Colonic mucosa (tissue), 4 donors: ENCODE measurements around the gene FAM72C. TPM values are rescaled to one million over a fixed set of nuclear protein-coding genes. Genes with fewer than 3 reads are reported as not detected.
"Not testable (repeated sequence)": the region's sequence is repeated elsewhere in the genome, so short reads cannot be mapped to it uniquely, and the experiment has no call there.

Source experiments
- DNase-seq: peaks from one replicate; pipeline ENCODE4 v3.0.0-alpha.2; 2020
- H3K27ac ChIP-seq: fragments of 200-600 bp; one replicate; pipeline ENCODE4 v1.8.0; 2021
- H3K27me3 ChIP-seq: fragments of 200-600 bp; one replicate; pipeline ENCODE4 v1.8.0; 2021
- H3K36me3 ChIP-seq: fragments of 200-600 bp; one replicate; pipeline ENCODE4 v1.8.0; 2021
- H3K4me1 ChIP-seq: fragments of 200-600 bp; one replicate; pipeline ENCODE4 v1.8.0; 2021; ENCODE audit warnings: mild to moderate bottlenecking
- H3K4me3 ChIP-seq: fragments of 200-600 bp; one replicate; pipeline ENCODE4 v1.8.0; 2021
- H3K9ac ChIP-seq, 2 donors: one replicate each; pipeline ENCODE4 v1.7.0; 2013; ENCODE audit warnings: control low read depth in 2 of 2, low read depth in 2 of 2, low read length in 2 of 2
- H3K9me3 ChIP-seq: fragments of 200-600 bp; one replicate; pipeline ENCODE4 v1.8.0; 2021
- intact Hi-C: fragments of 100-400 bp; cut with DNase I; formaldehyde crosslinking; loops from one replicate; pipeline ENCODE4 v1.14.1; 2022
- total RNA-seq, 2 donors: library from RNA; stranded (reverse); fragmentation: NEBNext Ultra II Directional in 1 of 2; extraction: Animal tissue kit (Norgen Biotek cat#: 25700) in 1 of 2; gene quantifications; one replicate each; pipeline ENCODE4 v1.2.1, GENCODE V29; 2021
- donor health status: healthy.
- donor health status: DM: no; HTN: no; CAD: no.
- donor health status: DM: no; HTN: no; CAD: no.

Gene FAM72C
- total RNA-seq = 1 to 10 TPM in 1 of 2 donors, under 1 TPM in 1; 0.37 to 2.8 TPM

- H3K9me3 ChIP-seq, H3K27ac ChIP-seq, DNase-seq, H3K4me1 ChIP-seq, H3K9ac ChIP-seq, H3K36me3 ChIP-seq, H3K27me3 ChIP-seq, intact Hi-C loops, H3K4me3 ChIP-seq: not testable (repeated sequence)
These were observed at the start of gene FAM72C for GRCh38 chr1:143971924-143972700. FAM72C (minus strand) TSS chr1:143971986; CDS start chr1:143971141, 845 bp downstream.

- H3K27me3 ChIP-seq, H3K9me3 ChIP-seq, H3K9ac ChIP-seq, H3K4me1 ChIP-seq, H3K4me3 ChIP-seq, H3K36me3 ChIP-seq, DNase-seq, intact Hi-C loops, H3K27ac ChIP-seq: not testable (repeated sequence)
These were observed 48.4 kb upstream of the FAM72C start for GRCh38 chr1:144020001-144020738.

- H3K36me3 ChIP-seq, H3K4me3 ChIP-seq, H3K9me3 ChIP-seq, H3K4me1 ChIP-seq, H3K9ac ChIP-seq, H3K27me3 ChIP-seq, DNase-seq, H3K27ac ChIP-seq, intact Hi-C loops: not testable (repeated sequence)
These were observed 47.3 kb upstream of the FAM72C start for GRCh38 chr1:144019101-144019500.

GRCh38 chr1:144015180-144015966, 43.6 kb upstream of the FAM72C start:
- H3K27me3 ChIP-seq, H3K9me3 ChIP-seq, H3K36me3 ChIP-seq, intact Hi-C loops, H3K4me3 ChIP-seq, H3K27ac ChIP-seq, H3K9ac ChIP-seq, H3K4me1 ChIP-seq, DNase-seq: not testable (repeated sequence)

- intact Hi-C loops, DNase-seq, H3K9me3 ChIP-seq: not testable (repeated sequence)
These were observed 42.7 kb upstream of the FAM72C start for GRCh38 chr1:144014528-144014927.

GRCh38 chr1:144014121-144014520, 42.3 kb upstream of the FAM72C start:
- H3K9me3 ChIP-seq, H3K27me3 ChIP-seq, intact Hi-C loops: not testable (repeated sequence)

More at GRCh38 chr1:144014528-144014927, 42.7 kb upstream of the FAM72C start:
- not testable (repeated sequence) for H3K36me3 ChIP-seq, H3K4me1 ChIP-seq, H3K9ac ChIP-seq, H3K4me3 ChIP-seq, H3K27me3 ChIP-seq, H3K27ac ChIP-seq

GRCh38 chr1:144012168-144012733, 40.5 kb upstream of the FAM72C start:
- H3K4me1 ChIP-seq, DNase-seq, H3K27ac ChIP-seq, intact Hi-C loops, H3K4me3 ChIP-seq, H3K9ac ChIP-seq, H3K36me3 ChIP-seq, H3K9me3 ChIP-seq, H3K27me3 ChIP-seq: not testable (repeated sequence)

More at GRCh38 chr1:144014121-144014520, 42.3 kb upstream of the FAM72C start:
- H3K9ac ChIP-seq, DNase-seq, H3K4me1 ChIP-seq, H3K36me3 ChIP-seq, H3K4me3 ChIP-seq, H3K27ac ChIP-seq: not testable (repeated sequence)

- H3K4me1 ChIP-seq = not testable (repeated sequence)
These were observed 37.6 kb upstream of the FAM72C start for GRCh38 chr1:144009410-144009809.

GRCh38 chr1:144004259-144004658, 32.5 kb upstream of the FAM72C start:
- H3K36me3 ChIP-seq, H3K27ac ChIP-seq, H3K4me1 ChIP-seq, H3K9ac ChIP-seq, H3K4me3 ChIP-seq, H3K27me3 ChIP-seq, intact Hi-C loops, H3K9me3 ChIP-seq, DNase-seq: not testable (repeated sequence)

More at GRCh38 chr1:144009410-144009809, 37.6 kb upstream of the FAM72C start:
- H3K4me3 ChIP-seq, DNase-seq, H3K27ac ChIP-seq, H3K9ac ChIP-seq, H3K9me3 ChIP-seq, H3K36me3 ChIP-seq, intact Hi-C loops, H3K27me3 ChIP-seq: not testable (repeated sequence)

- DNase-seq, intact Hi-C loops, H3K4me1 ChIP-seq, H3K27me3 ChIP-seq, H3K36me3 ChIP-seq, H3K9me3 ChIP-seq, H3K9ac ChIP-seq, H3K4me3 ChIP-seq, H3K27ac ChIP-seq: not testable (repeated sequence)
These were observed 31.7 kb upstream of the FAM72C start for GRCh38 chr1:144003306-144004029.

GRCh38 chr1:144002141-144002881, 30.5 kb upstream of the FAM72C start:
- H3K27ac ChIP-seq, H3K9me3 ChIP-seq, H3K27me3 ChIP-seq, H3K4me1 ChIP-seq, DNase-seq, intact Hi-C loops, H3K9ac ChIP-seq, H3K36me3 ChIP-seq, H3K4me3 ChIP-seq: not testable (repeated sequence)

GRCh38 chr1:144001077-144001476, 29.3 kb upstream of the FAM72C start:
- H3K27ac ChIP-seq, H3K27me3 ChIP-seq, H3K36me3 ChIP-seq, intact Hi-C loops, H3K4me3 ChIP-seq, H3K4me1 ChIP-seq, H3K9me3 ChIP-seq, H3K9ac ChIP-seq, DNase-seq: not testable (repeated sequence)
